Central memory CD8-positive, alpha-beta T cell (primary cell): ENCODE measurements around the gene CCP110.

Experiments used
- ATAC-seq: fragments of 150-1000 bp; cut with Tn5 transposase; replicated peaks from 2 replicates; pipeline ENCODE4 v1.10.0; 2022; ENCODE audit warnings: mild to moderate bottlenecking, moderate FRiP score, moderate number of reproducible peaks; ENCODE audit not compliant: poor library complexity, severe bottlenecking; ENCODE audit errors: extremely low read depth
- DNase-seq, 2 donors: peaks; one replicate each; pipeline ENCODE4 v3.0.0; 2021; ENCODE audit warnings: low spot score in 2 of 2
- H3K27ac Mint-ChIP-seq: one replicate; pipeline ENCODE4 v1.8.0; 2022; ENCODE audit warnings: low read depth, mild to moderate bottlenecking, moderate library complexity, mixed read lengths
- H3K27me3 Mint-ChIP-seq: one replicate; pipeline ENCODE4 v1.8.0; 2022; ENCODE audit warnings: mixed read lengths
- H3K36me3 Mint-ChIP-seq: one replicate; pipeline ENCODE4 v1.8.0; 2022; ENCODE audit warnings: mild to moderate bottlenecking, moderate library complexity, mixed read lengths; ENCODE audit not compliant: insufficient read depth
- H3K4me1 Mint-ChIP-seq: one replicate; pipeline ENCODE4 v1.8.0; 2022; ENCODE audit warnings: mixed read lengths
- H3K4me3 Mint-ChIP-seq: one replicate; pipeline ENCODE4 v1.8.0; 2022; ENCODE audit warnings: mild to moderate bottlenecking, moderate library complexity, mixed read lengths
- H3K9me3 Mint-ChIP-seq: one replicate; pipeline ENCODE4 v1.8.0; 2022; ENCODE audit warnings: mixed read lengths

Gene CCP110

GRCh38 chr16:19523559-19524355 is at the start of gene CCP110:
Gene CCP110, plus strand, starts transcription at chr16:19523942. Its CDS starts 3,940 bp downstream, at chr16:19527882.
- peak within 1 kb of the TSS; percentile 95 for H3K27ac Mint-ChIP-seq
- peak; percentile 93 for ATAC-seq
- H3K27me3 Mint-ChIP-seq, result no peaks in the 10 kb centered on the region
- peaks cover 16% of the 10 kb centered on the region for H3K36me3 Mint-ChIP-seq
- peak; percentile 88 to 89 for DNase-seq
- H3K9me3 Mint-ChIP-seq, result no peaks in the 10 kb centered on the region
- peaks cover 55% of the 10 kb centered on the region for H3K4me1 Mint-ChIP-seq
- H3K4me3 Mint-ChIP-seq, result peak within 1 kb of the TSS; percentile 94

- Mint-ChIP-seq H3K27ac (no peak overlapping the region), H3K4me3 (no peak overlapping the region), H3K36me3 (no peaks in the 10 kb centered on the region), H3K9me3 (no peaks in the 10 kb centered on the region), H3K27me3 (peaks cover 15% of the 10 kb centered on the region), H3K4me1 (no peaks in the 10 kb centered on the region)
- DNase-seq (no peak), ATAC-seq (no peak)
These were observed 49.1 kb upstream of the CCP110 start for GRCh38 chr16:19474617-19475016.

DNA sequence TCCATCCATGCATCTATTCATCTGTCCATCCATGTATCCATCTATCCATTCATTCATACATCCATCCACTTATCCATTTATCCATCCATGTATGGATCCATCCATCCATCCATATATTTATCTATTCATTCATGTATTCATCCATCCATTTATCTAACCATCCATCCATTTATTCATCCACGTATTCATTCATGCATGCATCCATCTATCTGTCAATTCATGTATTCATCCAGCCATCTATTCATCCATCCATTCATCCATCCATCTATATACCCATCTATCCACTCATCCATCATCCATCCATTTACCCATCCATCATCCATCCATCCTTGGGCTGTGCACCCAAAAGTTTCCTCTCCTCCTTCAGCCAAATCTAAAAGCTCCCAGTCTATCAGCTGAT is 45.2 kb upstream of the CCP110 start:
- Mint-ChIP-seq H3K27ac (no peak overlapping the region), H3K27me3 (peaks cover 15% of the 10 kb centered on the region), H3K4me1 (no peaks in the 10 kb centered on the region), H3K9me3 (no peaks in the 10 kb centered on the region), H3K36me3 (no peaks in the 10 kb centered on the region), H3K4me3 (no peak overlapping the region)
- DNase-seq (no peak), ATAC-seq (no peak)

DNA sequence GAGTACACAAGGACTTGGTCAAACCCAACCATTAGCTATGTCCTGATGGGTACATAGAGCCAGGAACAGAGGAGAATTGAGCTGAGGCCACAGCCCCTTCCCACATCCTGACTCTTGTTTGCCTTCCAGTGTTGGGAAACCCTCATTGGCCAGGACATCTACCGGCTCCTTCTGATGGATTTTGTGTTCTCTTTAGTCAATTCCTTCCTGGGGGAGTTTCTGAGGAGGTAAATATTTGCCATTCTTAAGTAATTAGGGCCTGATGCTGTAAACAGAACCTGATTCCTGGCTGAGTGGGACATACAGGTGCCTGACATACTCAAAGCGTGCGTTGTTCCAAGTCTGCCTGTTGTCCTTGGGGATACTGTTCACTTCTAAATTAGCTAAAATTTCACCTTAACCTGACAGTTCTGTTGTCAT is 44.4 kb upstream of the CCP110 start:
- H3K4me3 Mint-ChIP-seq, result no peak overlapping the region

GRCh38 chr16:19481296-19481695 is 42.4 kb upstream of the CCP110 start:
- Mint-ChIP-seq H3K9me3 (no peaks in the 10 kb centered on the region), H3K27me3 (peaks cover 15% of the 10 kb centered on the region), H3K27ac (no peak overlapping the region), H3K4me1 (no peaks in the 10 kb centered on the region), H3K36me3 (no peaks in the 10 kb centered on the region), H3K4me3 (no peak overlapping the region)
- no peak for DNase-seq
- ATAC-seq, result no peak

More for the DNA sequence above, 44.4 kb upstream of the CCP110 start:
- H3K27ac Mint-ChIP-seq, result no peak overlapping the region
- ATAC-seq (no peak), DNase-seq (no peak)
- H3K27me3 Mint-ChIP-seq, result peaks cover 15% of the 10 kb centered on the region
- no peaks in the 10 kb centered on the region for H3K9me3 Mint-ChIP-seq
- H3K36me3 Mint-ChIP-seq, result no peaks in the 10 kb centered on the region
- H3K4me1 Mint-ChIP-seq, result no peaks in the 10 kb centered on the region

DNA sequence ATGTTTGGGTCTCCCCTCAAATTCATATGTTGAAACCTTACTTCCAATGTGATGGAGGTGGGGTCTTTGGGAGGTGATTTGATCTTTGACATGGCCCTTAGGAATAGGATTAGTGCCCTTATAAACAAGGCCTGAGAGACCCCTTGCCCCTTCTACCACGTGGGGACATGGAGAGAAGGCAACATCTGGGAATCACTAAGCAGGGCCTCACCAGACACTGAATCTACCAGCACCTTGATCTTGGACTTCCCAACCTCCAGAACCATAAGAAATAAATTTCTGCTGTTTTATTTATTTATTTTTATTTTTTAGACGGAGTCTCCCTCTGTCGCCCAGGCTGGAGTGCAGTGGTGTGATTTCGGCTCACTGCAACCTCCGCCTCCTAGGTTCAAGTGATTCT is 42.0 kb upstream of the CCP110 start:
- Mint-ChIP-seq H3K36me3 (no peaks in the 10 kb centered on the region), H3K4me1 (no peaks in the 10 kb centered on the region), H3K27me3 (peaks cover 15% of the 10 kb centered on the region), H3K9me3 (no peaks in the 10 kb centered on the region), H3K4me3 (no peak overlapping the region), H3K27ac (no peak overlapping the region)
- no peak for DNase-seq
- ATAC-seq, result no peak

DNA sequence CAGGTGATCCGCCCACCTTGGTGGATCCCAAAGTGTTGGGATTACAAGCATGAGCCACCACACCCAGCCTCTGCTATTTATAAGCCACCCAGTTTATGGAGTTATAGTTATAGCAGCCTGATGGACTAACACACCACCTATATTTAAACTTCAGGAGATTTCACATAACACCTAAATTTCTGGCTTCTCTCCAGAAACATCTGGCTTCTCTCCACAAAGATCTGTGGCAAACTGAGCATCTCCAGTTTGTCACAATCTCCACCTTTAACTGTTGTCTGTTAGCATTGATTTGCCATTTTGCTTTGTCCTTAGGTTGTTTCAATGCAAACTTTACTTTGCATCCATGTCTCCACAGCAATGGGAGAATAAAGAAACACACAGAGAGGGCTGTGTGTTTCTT is 41.5 kb upstream of the CCP110 start:
- H3K4me3 Mint-ChIP-seq, result no peak overlapping the region
- no peak overlapping the region for H3K27ac Mint-ChIP-seq
- DNase-seq, result no peak
- no peaks in the 10 kb centered on the region for H3K36me3 Mint-ChIP-seq
- H3K9me3 Mint-ChIP-seq, result no peaks in the 10 kb centered on the region
- no peaks in the 10 kb centered on the region for H3K4me1 Mint-ChIP-seq
- peaks cover 15% of the 10 kb centered on the region for H3K27me3 Mint-ChIP-seq
- no peak for ATAC-seq

GRCh38 chr16:19484096-19484495 is 39.6 kb upstream of the CCP110 start:
- Mint-ChIP-seq H3K4me1 (no peaks in the 10 kb centered on the region), H3K4me3 (no peak overlapping the region), H3K36me3 (no peaks in the 10 kb centered on the region), H3K27ac (no peak overlapping the region), H3K27me3 (peaks cover 3% of the 10 kb centered on the region), H3K9me3 (no peaks in the 10 kb centered on the region)
- DNase-seq (no peak), ATAC-seq (no peak)

DNA sequence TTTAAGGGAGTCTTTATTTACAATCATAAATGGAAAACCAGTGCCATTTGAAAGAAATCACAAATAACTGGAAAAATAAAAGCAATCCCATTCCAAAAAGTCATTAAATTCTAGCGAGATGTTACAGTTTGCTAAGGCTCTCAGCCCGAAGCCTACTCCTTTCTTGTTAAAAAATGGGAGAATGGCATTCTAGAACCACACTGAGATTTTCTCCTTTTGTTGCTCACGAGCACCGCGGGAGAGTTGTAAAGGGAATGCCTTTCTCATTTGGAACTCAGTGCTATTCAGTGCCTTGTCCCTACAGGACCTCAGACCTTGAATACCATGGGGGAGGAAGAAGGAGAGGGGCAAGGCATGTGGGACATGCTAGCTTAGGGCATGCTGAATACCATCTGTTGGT is 38.1 kb upstream of the CCP110 start:
- H3K9me3 Mint-ChIP-seq, result no peaks in the 10 kb centered on the region
- H3K27me3 Mint-ChIP-seq, result no peaks in the 10 kb centered on the region
- DNase-seq, result no peak
- H3K27ac Mint-ChIP-seq, result no peak overlapping the region
- no peak for ATAC-seq
- no peaks in the 10 kb centered on the region for H3K4me1 Mint-ChIP-seq
- no peaks in the 10 kb centered on the region for H3K36me3 Mint-ChIP-seq
- no peak overlapping the region for H3K4me3 Mint-ChIP-seq

DNA sequence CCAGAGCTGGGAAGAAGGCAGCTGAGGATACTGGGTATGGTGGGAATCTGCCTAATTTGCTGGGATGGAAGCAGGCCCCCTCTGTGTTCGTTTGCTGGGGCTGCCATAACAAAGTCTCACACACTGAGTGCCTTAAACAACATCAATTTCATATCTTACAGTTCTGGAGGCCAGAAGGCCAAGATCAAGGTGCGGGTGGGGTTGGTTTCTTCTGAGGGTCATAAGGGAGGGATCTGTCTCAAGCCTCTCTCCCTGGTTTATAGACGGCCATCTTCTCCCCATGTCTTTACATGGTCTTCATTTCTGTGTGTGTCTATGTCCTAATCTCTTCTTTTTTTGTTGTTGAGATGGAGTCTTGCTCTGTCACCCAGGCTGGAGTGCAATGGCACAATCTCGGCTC is 37.7 kb upstream of the CCP110 start:
- H3K27me3 Mint-ChIP-seq, result no peaks in the 10 kb centered on the region
- ATAC-seq (no peak), DNase-seq (no peak)
- H3K4me1 Mint-ChIP-seq, result no peaks in the 10 kb centered on the region
- no peaks in the 10 kb centered on the region for H3K9me3 Mint-ChIP-seq
- no peaks in the 10 kb centered on the region for H3K36me3 Mint-ChIP-seq
- H3K27ac Mint-ChIP-seq, result no peak overlapping the region
- H3K4me3 Mint-ChIP-seq, result no peak overlapping the region

- no peaks in the 10 kb centered on the region for H3K4me1 Mint-ChIP-seq
- H3K27me3 Mint-ChIP-seq, result no peaks in the 10 kb centered on the region
- no peak for ATAC-seq
- no peak overlapping the region for H3K27ac Mint-ChIP-seq
- no peak overlapping the region for H3K4me3 Mint-ChIP-seq
- DNase-seq, result no peak
- no peaks in the 10 kb centered on the region for H3K9me3 Mint-ChIP-seq
- H3K36me3 Mint-ChIP-seq, result no peaks in the 10 kb centered on the region
These were observed 36.9 kb upstream of the CCP110 start for GRCh38 chr16:19486750-19487325.

GRCh38 chr16:19488213-19488640 is 35.5 kb upstream of the CCP110 start:
- no peaks in the 10 kb centered on the region for H3K27me3 Mint-ChIP-seq
- ATAC-seq (no peak), DNase-seq (no peak)
- no peak overlapping the region for H3K4me3 Mint-ChIP-seq
- no peaks in the 10 kb centered on the region for H3K9me3 Mint-ChIP-seq
- no peaks in the 10 kb centered on the region for H3K36me3 Mint-ChIP-seq
- no peak overlapping the region for H3K27ac Mint-ChIP-seq
- no peaks in the 10 kb centered on the region for H3K4me1 Mint-ChIP-seq

GRCh38 chr16:19490619-19491018 is 33.1 kb upstream of the CCP110 start:
- Mint-ChIP-seq H3K4me3 (no peak overlapping the region), H3K27ac (no peak overlapping the region), H3K4me1 (no peaks in the 10 kb centered on the region), H3K36me3 (peaks cover 1% of the 10 kb centered on the region), H3K9me3 (no peaks in the 10 kb centered on the region), H3K27me3 (no peaks in the 10 kb centered on the region)
- DNase-seq (no peak), ATAC-seq (no peak)
